GM13976 (cell line): ENCODE measurements around the gene MICAL3.

ENCODE experiments used
- DNase-seq: peaks from one replicate; pipeline ENCODE4 v3.0.0; 2012; ENCODE audit warnings: low spot score
- in situ Hi-C: fragments of 300-500 bp; cut with MboI; formaldehyde crosslinking; loops from one replicate; pipeline ENCODE4 v1.12.0; 2022; ENCODE audit warnings: low sequenced_read_pairs, mixed read lengths, inconsistent platforms; ENCODE audit not compliant: unreplicated experiment
- TF ChIP-seq, protein P1 (sequence below): IDR thresholded peaks from 2 replicates; pipeline ENCODE4 v1.5.1; 2012; ENCODE audit warnings: borderline replicate concordance, mild to moderate bottlenecking; ENCODE audit not compliant: insufficient read depth; ENCODE audit errors: extremely low read depth, missing control alignments, control extremely low read depth

MICAL3 gene

DNA sequence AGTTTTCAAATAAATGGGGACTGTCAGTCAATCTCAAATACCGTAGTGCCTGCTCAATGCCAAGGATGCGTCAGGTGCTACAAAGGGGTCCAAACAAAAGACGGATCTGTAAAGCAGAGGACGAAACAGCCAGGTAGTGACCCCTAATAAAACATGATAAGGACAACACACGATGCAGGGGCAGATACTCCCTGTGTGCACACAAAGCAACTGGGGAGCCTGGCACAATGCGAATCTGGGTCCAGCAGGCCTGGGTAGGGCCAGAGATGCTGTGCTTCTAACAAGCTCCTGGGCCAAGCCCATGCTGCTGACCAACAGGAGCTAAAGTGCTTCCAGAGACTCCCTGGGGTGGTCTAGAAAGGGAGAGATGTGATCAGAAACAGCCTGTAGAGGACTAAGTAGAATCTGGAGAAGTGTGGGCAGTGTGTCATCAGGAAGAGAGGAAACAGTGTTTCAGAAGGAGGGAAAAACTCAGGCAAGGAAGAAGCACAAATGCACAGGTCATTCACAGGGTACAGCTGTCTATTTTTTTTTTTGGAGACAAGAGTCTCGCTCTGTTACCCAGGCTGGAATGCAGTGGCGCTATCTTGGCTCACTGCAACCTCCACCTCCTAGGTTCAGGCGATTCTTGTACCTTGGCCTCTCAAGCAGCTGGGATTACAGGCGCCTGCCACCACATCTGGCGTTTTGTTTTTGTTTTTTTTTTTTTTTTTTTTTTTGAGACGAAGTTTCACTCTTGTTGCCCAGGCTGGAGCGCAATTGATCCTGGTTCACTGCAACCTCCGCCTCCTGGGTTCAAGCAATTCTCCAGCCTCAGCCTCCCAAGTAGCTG is 74.5 kb downstream of the MICAL3 start:
- DNase-seq: no peak
- TF ChIP-seq, protein P1, sequence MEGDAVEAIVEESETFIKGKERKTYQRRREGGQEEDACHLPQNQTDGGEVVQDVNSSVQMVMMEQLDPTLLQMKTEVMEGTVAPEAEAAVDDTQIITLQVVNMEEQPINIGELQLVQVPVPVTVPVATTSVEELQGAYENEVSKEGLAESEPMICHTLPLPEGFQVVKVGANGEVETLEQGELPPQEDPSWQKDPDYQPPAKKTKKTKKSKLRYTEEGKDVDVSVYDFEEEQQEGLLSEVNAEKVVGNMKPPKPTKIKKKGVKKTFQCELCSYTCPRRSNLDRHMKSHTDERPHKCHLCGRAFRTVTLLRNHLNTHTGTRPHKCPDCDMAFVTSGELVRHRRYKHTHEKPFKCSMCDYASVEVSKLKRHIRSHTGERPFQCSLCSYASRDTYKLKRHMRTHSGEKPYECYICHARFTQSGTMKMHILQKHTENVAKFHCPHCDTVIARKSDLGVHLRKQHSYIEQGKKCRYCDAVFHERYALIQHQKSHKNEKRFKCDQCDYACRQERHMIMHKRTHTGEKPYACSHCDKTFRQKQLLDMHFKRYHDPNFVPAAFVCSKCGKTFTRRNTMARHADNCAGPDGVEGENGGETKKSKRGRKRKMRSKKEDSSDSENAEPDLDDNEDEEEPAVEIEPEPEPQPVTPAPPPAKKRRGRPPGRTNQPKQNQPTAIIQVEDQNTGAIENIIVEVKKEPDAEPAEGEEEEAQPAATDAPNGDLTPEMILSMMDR: no peak
- in situ Hi-C loops: no loop called here

DNA sequence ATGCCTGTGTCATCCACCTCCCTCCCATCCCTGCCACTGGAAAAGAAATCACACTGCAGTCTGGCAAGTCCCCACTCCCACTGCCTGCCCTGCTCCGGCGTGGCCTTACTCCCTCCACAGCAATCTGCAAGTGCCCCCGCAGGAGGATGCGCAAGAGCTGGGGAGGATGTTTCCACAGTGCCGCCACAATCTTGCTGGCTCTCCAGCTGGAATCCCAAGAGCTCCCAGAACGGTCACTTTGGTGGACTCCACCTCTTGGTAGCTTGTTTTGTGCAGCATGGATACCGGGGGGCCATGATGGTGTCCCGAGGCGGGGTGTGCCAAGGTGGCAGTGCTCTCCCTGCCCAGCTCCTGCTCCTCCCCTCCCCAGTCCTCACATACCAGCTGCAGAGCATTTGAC is 76.3 kb downstream of the MICAL3 start:
- TF ChIP-seq, protein P1: no peak
- DNase-seq: no peak
- in situ Hi-C loops: no loop called here

DNA sequence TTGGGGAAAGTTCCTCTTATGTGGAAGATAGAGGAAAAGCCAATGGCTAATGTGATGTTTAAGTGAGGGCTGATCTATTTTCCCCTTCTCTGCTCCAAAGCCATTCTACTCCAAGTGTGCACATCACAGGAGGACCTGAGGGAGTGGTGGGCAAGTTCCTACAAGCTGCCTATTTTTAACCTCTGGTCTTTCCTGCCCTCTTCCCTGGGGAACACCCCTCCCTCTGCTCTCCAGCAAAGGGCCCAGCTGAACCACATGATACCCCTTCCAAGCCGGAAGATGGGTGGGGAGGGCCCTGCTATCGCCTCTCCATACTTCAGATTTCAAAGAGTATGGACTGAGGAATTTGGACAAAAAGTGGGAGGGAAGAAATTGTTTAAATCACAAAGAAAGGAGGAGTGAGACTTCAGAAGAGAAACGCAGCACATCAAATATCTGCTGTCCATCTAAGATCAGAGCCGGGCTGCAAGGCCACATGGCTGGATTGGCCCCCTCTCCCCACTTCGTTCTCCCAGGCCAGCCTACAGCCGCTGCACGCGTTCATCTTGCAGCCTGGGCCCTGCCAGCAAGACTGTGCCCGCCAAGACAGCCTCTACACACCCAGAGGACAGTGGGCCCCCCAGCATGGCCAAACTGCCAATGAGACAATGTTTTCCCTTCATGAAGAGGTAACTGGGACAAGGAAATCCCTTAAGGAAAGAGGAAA is 77.5 kb downstream of the MICAL3 start:
- in situ Hi-C loops: no loop called here
- no peak for DNase-seq
- TF ChIP-seq, protein P1: no peak

DNA sequence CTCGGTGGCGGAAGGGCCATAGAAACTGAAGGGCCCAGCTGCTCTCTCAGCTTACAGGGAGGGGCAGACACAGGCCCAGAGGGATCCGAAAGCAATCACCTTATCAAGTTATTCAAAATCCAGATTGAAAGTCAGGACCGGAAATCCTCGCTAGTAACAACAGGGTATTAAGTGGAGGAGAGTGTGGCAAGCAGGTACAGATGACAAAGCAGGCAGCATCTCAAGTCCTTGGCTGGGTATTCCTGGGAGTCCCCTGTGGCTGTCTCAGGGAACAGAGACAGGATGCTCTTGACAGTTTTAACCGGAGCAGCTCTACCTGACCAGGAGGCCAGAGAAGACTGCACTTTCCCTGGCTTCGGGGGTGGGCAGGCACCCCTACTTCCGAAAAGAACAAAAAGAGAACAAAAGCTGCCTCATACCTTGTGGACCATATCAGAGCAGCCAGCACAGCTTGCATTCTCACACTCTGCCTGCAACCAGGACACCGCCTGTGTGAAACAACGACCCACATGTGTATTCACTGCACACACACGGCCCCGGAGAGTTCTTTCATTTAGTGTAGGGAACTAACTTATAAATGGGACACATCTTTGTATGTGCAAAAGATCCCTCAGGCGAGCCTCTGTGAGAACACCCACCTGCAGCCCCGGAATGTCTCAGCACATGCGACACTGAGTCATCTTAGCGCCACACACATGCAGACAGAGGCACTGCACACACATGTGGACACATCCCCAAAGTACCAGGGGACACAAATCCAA is 78.3 kb downstream of the MICAL3 start:
- TF ChIP-seq, protein P1: peak; percentile 26
- peak; percentile 73 for DNase-seq
- in situ Hi-C loops: no loop called here

DNA sequence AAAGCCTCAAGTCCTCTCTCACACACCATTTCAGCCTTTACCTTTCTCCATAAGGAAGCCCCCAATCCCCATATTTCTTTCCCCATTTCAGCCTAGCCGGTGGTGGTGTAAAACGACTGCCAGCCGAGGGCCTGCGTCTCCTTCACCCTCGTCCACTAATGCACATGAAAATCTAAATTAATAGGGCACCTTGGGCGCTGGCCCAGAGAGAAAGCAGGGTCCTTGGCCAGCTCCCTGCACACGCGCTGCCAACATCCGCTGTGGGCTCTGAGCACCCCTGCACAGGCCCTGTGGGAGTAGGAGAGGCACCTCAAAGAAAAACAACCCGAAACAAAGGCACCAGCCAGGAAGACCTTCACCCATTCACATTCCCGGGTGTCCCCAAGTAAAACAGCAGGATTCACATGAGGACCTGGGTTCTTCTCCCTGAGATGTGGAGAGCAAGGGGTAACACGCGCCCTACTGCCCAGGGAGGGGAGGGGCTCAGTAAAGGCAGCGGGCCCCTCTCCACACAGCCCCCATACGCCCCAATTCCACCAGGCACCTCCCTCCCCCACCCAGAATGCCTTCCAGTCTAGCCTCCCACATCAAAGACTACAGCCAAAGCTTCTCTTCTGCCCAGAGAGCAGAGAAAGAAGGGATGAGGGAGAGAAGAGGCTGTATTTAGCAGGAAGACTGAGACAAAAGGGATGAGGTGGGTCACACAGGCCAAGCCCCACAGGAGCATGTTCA is 79.0 kb downstream of the MICAL3 start:
- TF ChIP-seq, protein P1: no peak
- in situ Hi-C loops: no loop called here

DNA sequence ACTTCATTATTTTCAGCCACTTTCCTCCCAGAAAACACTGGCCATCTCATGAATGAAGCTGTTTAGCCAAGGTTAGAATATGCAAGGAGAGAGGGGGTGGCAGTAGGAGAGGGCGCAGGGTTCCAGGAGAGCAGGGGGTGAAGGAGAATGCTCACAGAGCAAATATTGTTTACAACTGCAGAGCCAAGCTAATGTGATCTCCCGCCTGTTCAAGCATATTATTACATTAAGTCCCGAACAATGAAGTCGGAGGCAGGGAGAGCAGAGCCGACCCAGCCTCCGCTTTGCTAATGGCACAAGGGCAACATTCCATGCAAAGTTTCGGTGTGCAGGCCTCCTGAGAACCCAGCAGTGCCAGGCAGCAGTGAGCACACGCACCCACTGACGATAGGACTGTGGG is 80.1 kb downstream of the MICAL3 start:
- TF ChIP-seq, protein P1: no peak
- in situ Hi-C loops: no loop called here
- no peak for DNase-seq

More for the DNA sequence above, 79.0 kb downstream of the MICAL3 start:
- DNase-seq: no peak
